Loucy (cell line): ENCODE results near the gene ATF6.

ENCODE experiments used
- H2AFZ ChIP-seq: fragments of 200-600 bp; sonication (generic); 2 replicates; pipeline ENCODE4 v1.6.0; 2016; ENCODE audit warnings: antibody characterized with exemption, mild to moderate bottlenecking, low read length, moderate library complexity
- H3F3A ChIP-seq: fragments of 200-600 bp; 2 replicates; pipeline ENCODE4 v1.6.0; 2016; ENCODE audit warnings: antibody characterized with exemption, low read depth, mild to moderate bottlenecking
- H3K27me3 ChIP-seq: fragments of 200-600 bp; sonication (generic); 2 replicates; pipeline ENCODE4 v1.6.1; 2014; ENCODE audit warnings: low read length, mild to moderate bottlenecking; ENCODE audit not compliant: insufficient read depth, poor library complexity, severe bottlenecking
- H3K36me3 ChIP-seq: fragments of 200-600 bp; sonication (generic); 2 replicates; pipeline ENCODE4 v1.6.1; 2016; ENCODE audit warnings: low read length; ENCODE audit not compliant: insufficient read depth
- H3K4me1 ChIP-seq: fragments of 200-600 bp; sonication (generic); 2 replicates; pipeline ENCODE4 v1.5.1; 2014; ENCODE audit warnings: low read length, mild to moderate bottlenecking; ENCODE audit not compliant: insufficient read depth, poor library complexity, severe bottlenecking
- H3K4me2 ChIP-seq: fragments of 200-600 bp; sonication (generic); 2 replicates; pipeline ENCODE4 v1.6.0; 2014; ENCODE audit warnings: antibody characterized with exemption, low read length, low read depth, mild to moderate bottlenecking; ENCODE audit not compliant: poor library complexity, severe bottlenecking
- H3K4me3 ChIP-seq: fragments of 200-600 bp; sonication (generic); 2 replicates; pipeline ENCODE4 v1.5.1; 2014; ENCODE audit warnings: low read length, mild to moderate bottlenecking, mixed read lengths; ENCODE audit not compliant: poor library complexity, severe bottlenecking
- H3K79me2 ChIP-seq: fragments of 200-600 bp; sonication (generic); 2 replicates; pipeline ENCODE4 v1.6.1; 2014; ENCODE audit warnings: low read length; ENCODE audit not compliant: insufficient read depth
- H3K9ac ChIP-seq: fragments of 200-600 bp; sonication (generic); 2 replicates; pipeline ENCODE4 v1.6.0; 2014; ENCODE audit warnings: mild to moderate bottlenecking, low read depth, low read length, moderate library complexity; ENCODE audit not compliant: poor library complexity, severe bottlenecking
- H3K9me2 ChIP-seq: fragments of 200-600 bp; sonication (generic); replicated peaks from 2 replicates; pipeline ENCODE4 v1.6.1; 2016; ENCODE audit warnings: low read depth, low read length, mixed read lengths
- H3K9me3 ChIP-seq: fragments of 200-600 bp; sonication (generic); 2 replicates; pipeline ENCODE4 v1.6.1; 2014; ENCODE audit warnings: mild to moderate bottlenecking, antibody characterized with exemption, low read length, low read depth; ENCODE audit not compliant: insufficient read depth
- H4K20me1 ChIP-seq: fragments of 200-600 bp; sonication (generic); 2 replicates; pipeline ENCODE4 v1.6.0; 2014; ENCODE audit warnings: antibody characterized with exemption, low read length, mild to moderate bottlenecking; ENCODE audit not compliant: insufficient read depth, poor library complexity, severe bottlenecking
- CTCF ChIP-seq: fragments of 200-600 bp; sonication (generic); conservative IDR thresholded peaks from 2 replicates; pipeline ENCODE4 v1.5.1; 2014; ENCODE audit warnings: mild to moderate bottlenecking, antibody characterized with exemption, low read length
- EZH2phosphoT487 ChIP-seq: fragments of 200-600 bp; IDR thresholded peaks from 2 replicates; pipeline ENCODE4 v1.6.1; 2018; ENCODE audit warnings: antibody characterized with exemption, mild to moderate bottlenecking, moderate library complexity, borderline replicate concordance

Gene ATF6

GRCh38 chr1:161929137-161929536 lies 163.0 kb downstream of the ATF6 start:
- Histone ChIP-seq H3F3A (peaks cover 6% of the 10 kb centered on the region), H3K79me2 (no peaks in the 10 kb centered on the region), H3K4me2 (no peak overlapping the region), H3K4me3 (no peak overlapping the region), H4K20me1 (no peaks in the 10 kb centered on the region), H3K9me2 (no peaks in the 10 kb centered on the region), H3K4me1 (peaks cover 18% of the 10 kb centered on the region), H3K9ac (no peak overlapping the region), H3K9me3 (no peaks in the 10 kb centered on the region), H3K27me3 (no peaks in the 10 kb centered on the region), H2AFZ (no peak overlapping the region), H3K36me3 (peaks cover 22% of the 10 kb centered on the region; the same call in 1 of the 2 replicates)
- TF ChIP-seq CTCF (no peak), EZH2phosphoT487 (no peak)

DNA sequence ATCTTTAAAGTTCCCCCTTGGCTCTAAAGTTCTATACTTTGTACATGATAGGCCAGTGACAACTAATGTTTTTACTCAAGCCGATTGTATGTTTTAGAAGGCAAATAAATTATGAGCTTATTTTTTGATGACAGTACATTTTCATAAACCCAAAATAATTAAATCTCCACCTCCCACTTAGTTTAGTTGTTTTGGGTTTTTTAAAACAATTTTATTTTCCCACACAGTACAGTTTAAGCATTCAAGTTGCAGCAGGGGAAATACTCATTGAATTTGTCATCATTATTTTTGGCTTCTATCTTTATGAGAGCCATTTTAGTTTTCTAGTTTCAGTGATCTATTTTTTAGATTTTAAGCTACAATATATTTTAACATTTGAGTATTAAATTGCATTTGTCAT lies 163.9 kb downstream of the ATF6 start:
- Histone ChIP-seq H3K79me2 (no peaks in the 10 kb centered on the region), H3K9me2 (no peaks in the 10 kb centered on the region), H3K27me3 (no peaks in the 10 kb centered on the region), H2AFZ (no peak overlapping the region), H3K4me3 (no peak overlapping the region), H3K4me1 (peaks cover 26% of the 10 kb centered on the region), H4K20me1 (no peaks in the 10 kb centered on the region), H3F3A (peaks cover 6% of the 10 kb centered on the region), H3K36me3 (peaks cover 20% of the 10 kb centered on the region; the same call in 1 of the 2 replicates), H3K9ac (no peak overlapping the region), H3K9me3 (no peaks in the 10 kb centered on the region), H3K4me2 (no peak overlapping the region)
- TF ChIP-seq EZH2phosphoT487 (no peak), CTCF (no peak)

GRCh38 chr1:161932668-161933067 lies 166.5 kb downstream of the ATF6 start:
- Histone ChIP-seq H3K9me2 (no peaks in the 10 kb centered on the region), H3F3A (peaks cover 10% of the 10 kb centered on the region), H3K4me3 (no peak overlapping the region), H2AFZ (no peak overlapping the region), H3K4me1 (peaks cover 35% of the 10 kb centered on the region), H3K27me3 (no peaks in the 10 kb centered on the region), H3K9ac (no peak overlapping the region), H3K9me3 (no peaks in the 10 kb centered on the region), H3K4me2 (no peak overlapping the region), H3K36me3 (peaks cover 22% of the 10 kb centered on the region; the same call in 1 of the 2 replicates), H3K79me2 (no peaks in the 10 kb centered on the region), H4K20me1 (no peaks in the 10 kb centered on the region)
- TF ChIP-seq EZH2phosphoT487 = no peak
- no peak for TF ChIP-seq CTCF
